Ishikawa (cell line): ENCODE measurements around the gene GATAD2A.

Source experiments
- CEBPB ChIP-seq: IDR thresholded peaks from 2 replicates; pipeline ENCODE4 v1.6.1; 2012
- CREB1 ChIP-seq: IDR thresholded peaks from 2 replicates; pipeline ENCODE4 v1.6.1; 2012; ENCODE audit warnings: low read depth
- EGR1 ChIP-seq: IDR thresholded peaks from 2 replicates; pipeline ENCODE4 v1.6.1; 2012
- EP300 ChIP-seq: IDR thresholded peaks from 2 replicates; pipeline ENCODE4 v1.6.1; 2012; ENCODE audit warnings: borderline replicate concordance
- FOXM1 ChIP-seq: IDR thresholded peaks from 2 replicates; pipeline ENCODE4 v1.6.1; 2012; ENCODE audit warnings: low read depth, borderline replicate concordance
- NFIC ChIP-seq: IDR thresholded peaks from 2 replicates; pipeline ENCODE4 v1.6.1; 2012
- RAD21 ChIP-seq: IDR thresholded peaks from 2 replicates; pipeline ENCODE4 v1.6.1; 2012; ENCODE audit warnings: low read depth
- REST ChIP-seq: IDR thresholded peaks from 2 replicates; pipeline ENCODE4 v1.6.1; 2012; ENCODE audit warnings: low read depth, mild to moderate bottlenecking
- TAF1 ChIP-seq: IDR thresholded peaks from 2 replicates; pipeline ENCODE4 v1.6.1; 2012; ENCODE audit warnings: low read depth, mild to moderate bottlenecking
- TCF12 ChIP-seq: IDR thresholded peaks from 2 replicates; pipeline ENCODE4 v1.6.1; 2012; ENCODE audit warnings: low read depth
- TEAD4 ChIP-seq: IDR thresholded peaks from 2 replicates; pipeline ENCODE4 v1.6.1; 2012
- USF1 ChIP-seq: IDR thresholded peaks from 2 replicates; pipeline ENCODE4 v1.6.1; 2012
- YY1 ChIP-seq: IDR thresholded peaks from 2 replicates; pipeline ENCODE4 v1.6.1; 2012; ENCODE audit warnings: low read depth
- ZBTB7A ChIP-seq: IDR thresholded peaks from 2 replicates; pipeline ENCODE4 v1.6.1; 2012; ENCODE audit warnings: low read depth
- TF ChIP-seq, protein P1 (sequence below): IDR thresholded peaks from 2 replicates; pipeline ENCODE4 v1.6.1; 2012

Gene GATAD2A

GRCh38 chr19:19534556-19535265 is 129.2 kb downstream of the GATAD2A start:
- TF ChIP-seq ZBTB7A (no peak), REST (no peak), YY1 (no peak), EP300 (no peak), EGR1 (no peak), TCF12 (no peak), FOXM1 (no peak), NFIC (no peak), RAD21 (no peak), USF1 (no peak), TEAD4 (no peak), CREB1 (no peak)

DNA sequence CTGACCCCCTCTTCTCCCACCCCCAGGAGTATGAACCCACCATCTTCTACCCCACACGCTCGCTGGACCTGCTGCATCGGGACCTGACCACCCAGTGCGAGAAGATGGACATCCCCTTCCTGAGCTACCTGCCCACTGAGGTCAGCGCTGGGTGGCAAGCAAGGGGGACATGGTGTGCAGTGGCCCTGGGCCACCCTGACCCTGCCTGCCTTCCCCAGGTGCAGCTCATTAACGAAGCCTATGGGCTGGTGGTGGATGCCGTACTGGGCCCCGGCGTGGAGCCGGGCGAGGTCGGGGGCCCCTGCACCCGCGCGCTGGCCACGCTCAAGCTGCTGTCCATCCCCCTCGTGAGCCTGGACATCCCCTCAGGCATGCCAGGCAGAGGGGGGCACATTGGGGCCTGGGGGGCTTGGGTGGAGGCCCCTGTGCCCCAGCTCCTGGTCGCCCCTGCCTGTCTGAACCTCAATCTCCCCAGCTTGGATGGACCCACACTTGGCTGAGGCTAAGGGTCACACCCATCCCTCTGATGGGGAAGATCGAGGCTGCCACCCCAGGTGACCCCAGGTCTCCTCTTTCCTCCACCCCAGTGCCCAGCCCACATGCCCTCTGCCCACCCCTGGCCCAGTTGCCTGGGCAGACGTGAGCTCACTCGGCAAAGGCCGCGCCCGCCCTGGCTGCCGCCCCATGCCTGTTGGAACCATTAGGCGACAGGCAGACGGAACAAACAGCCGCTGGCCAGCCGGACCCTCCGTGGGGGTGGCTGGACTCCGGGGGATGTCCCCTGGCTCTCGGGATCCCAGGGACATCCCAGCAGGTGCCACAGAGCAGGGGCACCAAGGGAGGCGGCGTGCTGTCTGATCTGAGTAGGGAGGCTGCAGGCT is 130.1 kb downstream of the GATAD2A start:
- TF ChIP-seq USF1 (no peak), CEBPB (no peak), CREB1 (no peak), YY1 (no peak)

- TF ChIP-seq RAD21 (no peak), USF1 (no peak), CREB1 (no peak), NFIC (no peak), TEAD4 (no peak), TAF1 (no peak), EGR1 (no peak), TCF12 (no peak), ZBTB7A (no peak), CEBPB (no peak), FOXM1 (no peak), REST (no peak), YY1 (no peak), EP300 (no peak)
- TF ChIP-seq, protein P1, sequence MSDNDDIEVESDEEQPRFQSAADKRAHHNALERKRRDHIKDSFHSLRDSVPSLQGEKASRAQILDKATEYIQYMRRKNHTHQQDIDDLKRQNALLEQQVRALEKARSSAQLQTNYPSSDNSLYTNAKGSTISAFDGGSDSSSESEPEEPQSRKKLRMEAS, result no peak
Observed at GRCh38 chr19:19537075-19538048, 131.9 kb downstream of the GATAD2A start.

GRCh38 chr19:19538061-19538784 is 132.7 kb downstream of the GATAD2A start, which contains the start of gene CILP2:
Gene CILP2, plus strand, starts transcription at chr19:19538265. Its CDS starts 85 bp downstream, at chr19:19538350.
- no peak for TF ChIP-seq RAD21
- TF ChIP-seq YY1, result 0 out of 2 replicates have a peak, but pooled peaks have one; percentile 38
